Progenitor cell of endocrine pancreas (in vitro differentiated cells): ENCODE data around the gene IFTAP. TPM values are rescaled to one million over a fixed set of nuclear protein-coding genes. Genes with fewer than 3 reads are reported as not detected.

Experiments
- DNase-seq: peaks from one replicate; pipeline ENCODE4 v3.0.0; 2021; ENCODE audit warnings: low spot score; ENCODE audit not compliant: unreplicated experiment
- H3K27ac Mint-ChIP-seq: 2 replicates; pipeline ENCODE4 v1.8.0; 2021; ENCODE audit warnings: mild to moderate bottlenecking, moderate library complexity, mixed read lengths
- H3K27me3 Mint-ChIP-seq: 2 replicates; pipeline ENCODE4 v1.8.0; 2021; ENCODE audit warnings: mixed read lengths
- H3K36me3 Mint-ChIP-seq: 2 replicates; pipeline ENCODE4 v1.8.0; 2022; ENCODE audit warnings: mixed read lengths; ENCODE audit not compliant: insufficient read depth
- H3K4me1 Mint-ChIP-seq: 2 replicates; pipeline ENCODE4 v1.8.0; 2021; ENCODE audit warnings: low read depth, mixed read lengths
- H3K4me3 Mint-ChIP-seq: 2 replicates; pipeline ENCODE4 v1.8.0; 2021; ENCODE audit warnings: low read depth, mild to moderate bottlenecking, moderate library complexity, mixed read lengths
- H3K9me3 Mint-ChIP-seq: 2 replicates; pipeline ENCODE4 v1.8.0; 2021; ENCODE audit warnings: low read depth, mixed read lengths
- CTCF ChIP-seq: fragments of 200-600 bp; sonication (generic); IDR thresholded peaks from one replicate; pipeline ENCODE4 v1.5.0; 2021; ENCODE audit warnings: antibody characterized with exemption, mild to moderate bottlenecking; ENCODE audit not compliant: unreplicated experiment
- total RNA-seq: library from RNA; stranded (reverse); gene quantifications from 2 replicates; pipeline ENCODE4 v1.2.1, GENCODE V29; 2021

IFTAP gene
- total RNA-seq, 1 donor from 2014 or later: 29.5 TPM

- TF ChIP-seq CTCF: no peak
- no peak overlapping the region for H3K27ac Mint-ChIP-seq
- no peaks in the 10 kb centered on the region for H3K9me3 Mint-ChIP-seq
- no peaks in the 10 kb centered on the region for H3K36me3 Mint-ChIP-seq
- no peak for DNase-seq
- H3K4me1 Mint-ChIP-seq: peaks cover 11% of the 10 kb centered on the region
- H3K27me3 Mint-ChIP-seq: no peaks in the 10 kb centered on the region
- H3K4me3 Mint-ChIP-seq: no peak overlapping the region
Observed at GRCh38 chr11:36605221-36606216, 11.2 kb downstream of the IFTAP start.

- Mint-ChIP-seq H3K36me3 (peaks cover 7% of the 10 kb centered on the region), H3K4me3 (no peak overlapping the region), H3K4me1 (peaks cover 17% of the 10 kb centered on the region), H3K27me3 (no peaks in the 10 kb centered on the region), H3K9me3 (no peaks in the 10 kb centered on the region), H3K27ac (no peak overlapping the region)
- DNase-seq: no peak
- TF ChIP-seq CTCF: no peak
Observed at GRCh38 chr11:36608491-36609199, 14.3 kb downstream of the IFTAP start.

GRCh38 chr11:36609383-36609782 lies 15.1 kb downstream of the IFTAP start:
- H3K4me1 Mint-ChIP-seq: peaks cover 17% of the 10 kb centered on the region

GRCh38 chr11:36615826-36616225 lies 21.5 kb downstream of the IFTAP start:
- no peaks in the 10 kb centered on the region for H3K9me3 Mint-ChIP-seq
- no peak overlapping the region for H3K4me3 Mint-ChIP-seq
- H3K27me3 Mint-ChIP-seq: no peaks in the 10 kb centered on the region
- H3K27ac Mint-ChIP-seq: no peak overlapping the region
- H3K36me3 Mint-ChIP-seq: peaks cover 5% of the 10 kb centered on the region
- DNase-seq: no peak
- H3K4me1 Mint-ChIP-seq: peaks cover 5% of the 10 kb centered on the region
- no peak for TF ChIP-seq CTCF

More at GRCh38 chr11:36609383-36609782, 15.1 kb downstream of the IFTAP start:
- TF ChIP-seq CTCF: no peak
- H3K4me3 Mint-ChIP-seq: no peak overlapping the region
- H3K36me3 Mint-ChIP-seq: peaks cover 7% of the 10 kb centered on the region
- DNase-seq: no peak
- H3K9me3 Mint-ChIP-seq: no peaks in the 10 kb centered on the region
- no peaks in the 10 kb centered on the region for H3K27me3 Mint-ChIP-seq
- no peak overlapping the region for H3K27ac Mint-ChIP-seq
